HL-60 (cell line): Measurements from ENCODE around the gene KIAA1671.

Experiments used
- CTCF ChIP-seq: IDR thresholded peaks from one replicate; pipeline ENCODE4 v1.5.1; 2011; ENCODE audit warnings: low read length, control low read depth, inconsistent platforms; ENCODE audit not compliant: insufficient read depth
- GABPA ChIP-seq: IDR thresholded peaks from 2 replicates; pipeline ENCODE4 v1.6.1; 2012; ENCODE audit warnings: low read depth
- POLR2AphosphoS5 ChIP-seq: IDR thresholded peaks from 2 replicates; pipeline ENCODE4 v1.6.1; 2012; ENCODE audit warnings: low read depth
- REST ChIP-seq: IDR thresholded peaks from 2 replicates; pipeline ENCODE4 v1.6.1; 2012; ENCODE audit warnings: low read depth; ENCODE audit not compliant: insufficient replicate concordance

GRCh38 chr22:25101986-25102385 is 149.5 kb downstream of the KIAA1671 start:
- TF ChIP-seq CTCF (no peak), POLR2AphosphoS5 (no peak), REST (no peak), GABPA (no peak)
